ENCODE results near the gene HDAC4.

DNA sequence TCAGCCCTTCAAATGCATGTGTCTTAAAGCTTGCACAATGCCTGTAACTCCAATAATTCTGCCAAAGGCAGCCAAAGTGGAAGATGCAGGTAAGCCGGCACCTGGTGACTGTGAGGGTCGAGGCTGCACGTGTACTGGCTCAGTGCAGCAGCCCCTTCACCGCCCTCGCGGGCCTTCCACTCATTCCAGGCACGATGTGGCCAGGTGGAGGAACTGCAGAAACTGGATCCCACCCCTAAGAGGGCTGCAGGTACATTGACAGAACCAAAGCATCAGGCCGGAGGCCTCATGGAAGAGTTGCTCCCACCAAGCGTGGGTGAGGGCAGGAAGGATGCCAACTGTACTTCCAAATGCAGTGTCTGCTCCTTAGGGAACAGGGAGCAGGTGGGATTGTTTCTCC lies 253.4 kb downstream of the HDAC4 start:
- TF ChIP-seq, protein P1, sequence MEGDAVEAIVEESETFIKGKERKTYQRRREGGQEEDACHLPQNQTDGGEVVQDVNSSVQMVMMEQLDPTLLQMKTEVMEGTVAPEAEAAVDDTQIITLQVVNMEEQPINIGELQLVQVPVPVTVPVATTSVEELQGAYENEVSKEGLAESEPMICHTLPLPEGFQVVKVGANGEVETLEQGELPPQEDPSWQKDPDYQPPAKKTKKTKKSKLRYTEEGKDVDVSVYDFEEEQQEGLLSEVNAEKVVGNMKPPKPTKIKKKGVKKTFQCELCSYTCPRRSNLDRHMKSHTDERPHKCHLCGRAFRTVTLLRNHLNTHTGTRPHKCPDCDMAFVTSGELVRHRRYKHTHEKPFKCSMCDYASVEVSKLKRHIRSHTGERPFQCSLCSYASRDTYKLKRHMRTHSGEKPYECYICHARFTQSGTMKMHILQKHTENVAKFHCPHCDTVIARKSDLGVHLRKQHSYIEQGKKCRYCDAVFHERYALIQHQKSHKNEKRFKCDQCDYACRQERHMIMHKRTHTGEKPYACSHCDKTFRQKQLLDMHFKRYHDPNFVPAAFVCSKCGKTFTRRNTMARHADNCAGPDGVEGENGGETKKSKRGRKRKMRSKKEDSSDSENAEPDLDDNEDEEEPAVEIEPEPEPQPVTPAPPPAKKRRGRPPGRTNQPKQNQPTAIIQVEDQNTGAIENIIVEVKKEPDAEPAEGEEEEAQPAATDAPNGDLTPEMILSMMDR (IDR thresholded peaks at IDR 0.05), result no peak
- no peak for TF ChIP-seq ZFX (IDR thresholded peaks at IDR 0.05; ENCODE audit: borderline replicate concordance)

Measured in 22Rv1 (cell line).